HAP-1 (cell line): ENCODE measurements around the gene RIPOR3.
"Not testable (repeated sequence)": the region's sequence is repeated elsewhere in the genome, so short reads cannot be mapped to it uniquely, and the experiment has no call there.

ENCODE experiments used
- DNase-seq, 2 experiments: peaks; one replicate each; pipeline ENCODE4 v3.0.0-alpha.2; 2016 to 2020; ENCODE audit warnings: low spot score in 2 of 2
- H3K27me3 ChIP-seq: fragments of 250-450 bp; sonication (Bioruptor Pico); 2 replicates; pipeline ENCODE4 v1.5.1; 2020; ENCODE audit warnings: low read depth, mild to moderate bottlenecking, moderate library complexity
- H3K36me3 ChIP-seq: fragments of 250-450 bp; sonication (Bioruptor Pico); replicated peaks from 2 replicates; pipeline ENCODE4 v1.5.1; 2020; ENCODE audit warnings: mild to moderate bottlenecking
- H3K4me1 ChIP-seq: fragments of 250-450 bp; sonication (Bioruptor Pico); 2 replicates; pipeline ENCODE4 v1.5.1; 2020; ENCODE audit warnings: mild to moderate bottlenecking
- H3K4me3 ChIP-seq: fragments of 250-450 bp; sonication (Bioruptor Pico); 2 replicates; pipeline ENCODE4 v1.5.1; 2020; ENCODE audit warnings: mild to moderate bottlenecking, moderate library complexity
- H3K9me3 ChIP-seq: fragments of 250-450 bp; sonication (Bioruptor Pico); 2 replicates; pipeline ENCODE4 v1.5.1; 2020; ENCODE audit warnings: mild to moderate bottlenecking, moderate library complexity
- in situ Hi-C: fragments of 300-500 bp; cut with MboI; formaldehyde crosslinking; loops from 3 replicates; pipeline ENCODE4 v1.14.3; 2020; ENCODE audit warnings: low sequenced_read_pairs, inconsistent platforms, mixed read lengths

The RIPOR3 gene

DNA sequence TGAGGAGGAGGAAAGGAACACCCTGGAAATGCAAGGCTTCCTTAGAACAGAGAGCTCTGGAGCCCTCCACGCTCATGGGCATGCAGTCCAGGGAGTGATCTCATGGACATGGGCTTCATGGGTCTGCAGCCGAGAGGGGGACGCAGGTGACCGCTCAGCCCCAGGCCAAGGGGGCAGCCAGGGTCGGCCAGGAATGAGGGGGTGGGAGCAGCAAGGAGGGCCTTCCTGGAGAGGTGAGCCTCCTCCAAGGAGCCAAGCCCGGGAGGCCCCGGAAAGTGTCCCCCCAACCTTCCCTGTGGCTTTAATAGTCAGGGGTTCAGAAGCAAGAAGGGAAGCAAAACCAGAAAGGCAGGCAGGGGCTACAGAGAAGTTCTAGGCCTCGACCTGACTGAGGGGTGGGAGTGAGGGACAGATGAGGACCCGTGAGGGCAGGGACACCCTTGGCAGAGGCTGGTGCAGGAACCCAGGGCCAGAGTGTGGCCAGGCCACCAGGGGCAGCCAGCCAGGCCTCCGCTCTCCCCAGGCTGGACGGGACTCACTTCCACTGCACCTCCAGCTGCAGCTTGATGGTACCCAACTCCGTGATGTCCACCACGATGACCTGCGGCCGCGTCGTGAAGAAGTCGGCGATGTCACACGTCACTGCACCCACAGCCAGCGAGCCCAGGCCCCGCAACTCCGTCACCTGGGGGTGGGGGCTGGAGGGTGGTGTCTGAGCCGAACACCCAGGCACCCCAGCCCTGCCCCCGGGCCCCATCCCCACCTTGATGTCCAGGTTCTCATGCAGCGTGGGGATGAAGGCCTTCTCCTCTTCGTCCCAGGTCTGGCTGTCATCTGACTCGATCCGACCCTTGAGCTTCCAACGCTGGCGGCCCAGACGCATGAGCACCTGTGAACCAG, 83.2 kb downstream of the RIPOR3 start:
- in situ Hi-C loops: no loop called here

DNA sequence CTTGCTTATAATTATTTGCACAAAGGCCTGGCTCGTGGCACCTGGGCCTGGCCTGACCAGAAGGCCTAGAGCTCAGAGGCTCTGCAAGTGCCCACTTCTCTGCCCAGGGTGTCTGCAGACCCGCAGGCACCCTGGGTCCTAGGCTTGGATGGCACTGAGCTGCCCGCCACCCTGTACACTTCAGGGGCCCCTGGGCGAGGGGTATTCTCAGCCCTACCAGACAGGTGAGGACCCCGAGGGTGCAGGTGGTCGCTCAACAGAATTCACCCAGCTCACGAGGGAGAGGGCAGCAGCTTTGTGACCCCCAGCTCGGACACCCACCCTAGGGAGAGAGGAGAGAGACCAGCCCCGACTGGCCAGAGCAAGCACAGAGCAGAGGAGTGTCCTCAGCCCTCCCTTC, 83.9 kb downstream of the RIPOR3 start:
- Histone ChIP-seq H3K9me3 (no peaks in the 10 kb centered on the region), H3K4me1 (no peaks in the 10 kb centered on the region), H3K36me3 (no peaks in the 10 kb centered on the region), H3K4me3 (no peak overlapping the region), H3K27me3 (no peaks in the 10 kb centered on the region)
- in situ Hi-C loops: no loop called here
- no peak for DNase-seq

More for the DNA sequence above, 83.2 kb downstream of the RIPOR3 start:
- Histone ChIP-seq H3K36me3 (no peaks in the 10 kb centered on the region), H3K4me3 (no peak overlapping the region), H3K9me3 (no peaks in the 10 kb centered on the region), H3K27me3 (no peaks in the 10 kb centered on the region), H3K4me1 (no peaks in the 10 kb centered on the region)
- no peak for DNase-seq

DNA sequence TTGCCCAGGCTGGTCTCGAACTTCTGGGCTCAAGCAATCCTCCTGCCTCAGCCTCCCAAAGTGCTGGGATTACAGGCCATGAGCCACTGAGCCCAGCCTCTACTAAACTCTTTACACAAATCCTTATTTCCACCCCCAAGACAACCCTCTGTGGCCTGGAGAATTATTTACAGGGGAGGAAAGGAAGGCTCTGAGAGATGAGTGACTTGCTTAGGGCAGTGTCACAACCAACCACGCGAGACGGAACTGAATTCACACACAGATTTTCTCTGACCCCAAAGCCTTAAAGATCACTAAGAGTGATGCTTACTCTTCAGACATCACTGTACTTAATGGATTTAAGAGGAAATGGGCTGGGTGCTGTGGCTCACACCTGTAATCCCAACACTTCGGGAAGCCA, 86.2 kb downstream of the RIPOR3 start:
- in situ Hi-C loops: no loop called here
- H3K36me3 ChIP-seq: no peaks in the 10 kb centered on the region
- H3K27me3 ChIP-seq: no peaks in the 10 kb centered on the region
- DNase-seq: no peak
- no peaks in the 10 kb centered on the region for H3K9me3 ChIP-seq
- no peak overlapping the region for H3K4me3 ChIP-seq
- no peaks in the 10 kb centered on the region for H3K4me1 ChIP-seq

- Histone ChIP-seq H3K27me3 (no peaks in the 10 kb centered on the region), H3K4me3 (no peak overlapping the region), H3K36me3 (no peaks in the 10 kb centered on the region), H3K9me3 (no peaks in the 10 kb centered on the region), H3K4me1 (no peaks in the 10 kb centered on the region)
- in situ Hi-C loops: no loop called here
- DNase-seq: no peak
These were observed 86.9 kb downstream of the RIPOR3 start for GRCh38 chr20:50604451-50604850.

DNA sequence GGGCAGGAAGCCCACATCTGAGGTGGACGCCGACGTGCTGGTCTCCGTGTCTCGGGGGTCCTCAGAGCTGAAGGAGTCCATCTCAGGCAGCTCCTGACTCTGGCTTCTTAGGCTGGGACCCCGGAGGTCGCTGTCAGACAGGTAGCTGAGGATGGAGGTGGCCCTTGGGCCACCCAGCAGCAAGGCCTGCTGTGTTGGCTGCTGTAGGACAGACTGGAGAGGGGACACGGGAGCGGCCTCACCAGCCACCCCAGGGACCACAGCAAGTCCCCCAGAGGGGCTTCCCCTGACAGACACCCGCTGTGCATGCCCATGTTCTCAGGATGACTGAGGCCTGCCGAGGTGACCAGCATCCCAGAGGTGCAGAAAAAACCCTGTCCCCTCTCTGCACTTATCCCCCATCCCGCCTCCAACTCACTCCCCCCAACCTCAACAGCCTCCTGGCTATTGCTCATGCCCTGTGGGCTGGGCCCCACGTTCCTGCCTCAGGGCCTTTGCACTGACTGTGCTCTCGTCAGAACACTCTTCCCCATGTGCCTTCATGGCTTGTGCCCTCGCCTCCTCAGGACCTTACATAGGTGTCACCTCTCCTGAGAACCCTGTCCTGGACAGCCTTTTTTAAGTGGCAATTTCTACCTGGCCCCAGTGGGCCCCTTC, 88.8 kb downstream of the RIPOR3 start:
- Histone ChIP-seq H3K4me3 (no peak overlapping the region), H3K27me3 (no peaks in the 10 kb centered on the region), H3K36me3 (no peaks in the 10 kb centered on the region), H3K9me3 (no peaks in the 10 kb centered on the region), H3K4me1 (no peaks in the 10 kb centered on the region)
- in situ Hi-C loops: no loop called here
- no peak for DNase-seq

- no peak overlapping the region for H3K4me3 ChIP-seq
- no peaks in the 10 kb centered on the region for H3K27me3 ChIP-seq
- DNase-seq: no peak
- no peaks in the 10 kb centered on the region for H3K9me3 ChIP-seq
- no peaks in the 10 kb centered on the region for H3K4me1 ChIP-seq
- in situ Hi-C loops: no loop called here
- no peaks in the 10 kb centered on the region for H3K36me3 ChIP-seq
These were observed 89.6 kb downstream of the RIPOR3 start for GRCh38 chr20:50601511-50602431.

DNA sequence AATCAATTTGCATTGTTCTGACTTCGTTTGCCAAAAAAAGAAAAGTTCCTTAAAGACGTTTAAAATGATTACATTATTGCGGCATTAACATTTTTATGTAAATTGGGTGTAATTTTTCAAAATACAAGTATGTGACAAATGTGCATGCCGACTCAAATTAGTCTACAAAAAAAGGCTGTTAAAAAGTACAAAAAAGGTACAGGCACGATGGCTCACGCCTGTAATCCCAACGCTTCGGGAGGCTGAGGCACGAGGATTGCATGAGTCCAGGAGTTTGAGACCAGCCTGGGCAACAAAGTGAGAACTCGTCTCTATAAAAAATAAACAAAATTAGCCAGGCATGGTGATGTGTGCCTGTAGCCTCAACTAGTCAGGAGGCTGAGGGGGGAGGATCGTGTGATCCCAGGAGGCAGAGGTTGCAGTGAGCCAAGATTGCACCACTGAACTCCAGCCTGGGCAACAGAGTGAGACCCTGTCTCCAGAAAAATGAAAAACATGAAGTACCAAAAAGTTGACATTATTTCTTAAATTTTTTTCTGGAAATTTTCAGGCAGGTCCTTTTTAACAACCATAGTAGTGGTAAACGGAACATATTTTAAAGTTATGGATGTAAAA, 91.0 kb downstream of the RIPOR3 start:
- Histone ChIP-seq H3K36me3 (no peaks in the 10 kb centered on the region), H3K4me3 (no peak overlapping the region), H3K9me3 (no peaks in the 10 kb centered on the region), H3K27me3 (no peaks in the 10 kb centered on the region), H3K4me1 (no peaks in the 10 kb centered on the region)
- DNase-seq: no peak
- in situ Hi-C loops: no loop called here

GRCh38 chr20:50598768-50599167, 92.6 kb downstream of the RIPOR3 start:
- H3K27me3 ChIP-seq, H3K36me3 ChIP-seq, H3K9me3 ChIP-seq, in situ Hi-C loops, DNase-seq, H3K4me3 ChIP-seq, H3K4me1 ChIP-seq: not testable (repeated sequence)

DNA sequence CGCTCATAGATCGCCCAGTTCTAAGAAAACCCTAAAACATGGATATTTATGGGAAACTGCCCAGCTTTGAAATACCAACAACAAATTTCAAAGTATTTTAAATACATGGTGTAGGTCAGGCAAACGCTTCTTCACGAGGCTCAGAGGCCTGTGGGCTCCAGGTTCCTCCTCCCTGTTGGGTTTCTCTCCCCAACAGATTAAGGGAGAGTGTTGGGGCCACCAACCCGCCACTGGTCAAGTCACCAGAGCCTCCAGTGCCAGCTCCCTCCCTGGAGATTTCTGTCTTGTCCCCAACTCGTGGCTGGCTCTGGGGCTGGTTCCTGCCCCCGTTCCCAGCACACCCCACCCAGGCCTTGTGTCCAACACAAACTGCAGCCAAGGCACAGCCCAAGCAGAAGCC, 93.3 kb downstream of the RIPOR3 start:
- in situ Hi-C loops: no loop called here
- H3K27me3 ChIP-seq: no peaks in the 10 kb centered on the region
- no peak for DNase-seq
- H3K4me3 ChIP-seq: no peak overlapping the region
- no peaks in the 10 kb centered on the region for H3K9me3 ChIP-seq
- no peaks in the 10 kb centered on the region for H3K4me1 ChIP-seq
- no peaks in the 10 kb centered on the region for H3K36me3 ChIP-seq

- Histone ChIP-seq H3K4me1 (no peaks in the 10 kb centered on the region), H3K36me3 (no peaks in the 10 kb centered on the region), H3K27me3 (no peaks in the 10 kb centered on the region), H3K9me3 (no peaks in the 10 kb centered on the region), H3K4me3 (no peak overlapping the region)
- in situ Hi-C loops: no loop called here
- no peak for DNase-seq
These were observed 93.9 kb downstream of the RIPOR3 start for GRCh38 chr20:50597406-50597969.

GRCh38 chr20:50596694-50597021, 94.7 kb downstream of the RIPOR3 start:
- no peaks in the 10 kb centered on the region for H3K9me3 ChIP-seq

GRCh38 chr20:50595988-50596693, 95.2 kb downstream of the RIPOR3 start:
- H3K4me1 ChIP-seq: no peaks in the 10 kb centered on the region
- H3K36me3 ChIP-seq: no peaks in the 10 kb centered on the region
- no peak for DNase-seq
- no peaks in the 10 kb centered on the region for H3K9me3 ChIP-seq
- H3K4me3 ChIP-seq: no peak overlapping the region
- in situ Hi-C loops: no loop called here
- H3K27me3 ChIP-seq: no peaks in the 10 kb centered on the region

More at GRCh38 chr20:50596694-50597021, 94.7 kb downstream of the RIPOR3 start:
- Histone ChIP-seq H3K27me3 (no peaks in the 10 kb centered on the region), H3K4me3 (no peak overlapping the region), H3K36me3 (no peaks in the 10 kb centered on the region), H3K4me1 (no peaks in the 10 kb centered on the region)
- in situ Hi-C loops: no loop called here
- no peak for DNase-seq

DNA sequence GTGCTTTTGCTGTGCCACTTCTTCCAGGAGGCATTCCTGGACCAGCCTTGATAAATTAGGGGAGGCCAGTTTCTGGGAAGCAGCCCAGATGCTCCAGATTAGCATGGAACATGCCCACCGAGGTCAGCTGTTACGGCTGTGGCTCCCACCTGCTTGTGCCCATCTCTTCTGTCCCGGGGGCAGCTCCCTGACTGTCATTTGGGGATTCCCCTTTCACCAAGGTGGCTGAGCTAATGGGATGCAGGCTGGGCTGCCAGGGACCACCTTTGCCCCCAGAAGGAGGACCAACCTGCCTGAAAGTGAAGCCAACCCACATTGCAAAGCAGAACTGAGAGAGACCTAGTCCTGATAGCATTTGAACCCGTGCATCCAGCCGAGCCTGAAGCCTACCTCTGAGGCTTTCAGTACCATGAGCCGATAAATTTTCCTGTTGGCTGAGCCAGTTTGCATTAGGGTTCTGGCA, 95.9 kb downstream of the RIPOR3 start:
- Histone ChIP-seq H3K4me3 (no peak overlapping the region), H3K4me1 (no peaks in the 10 kb centered on the region), H3K9me3 (no peaks in the 10 kb centered on the region), H3K36me3 (no peaks in the 10 kb centered on the region), H3K27me3 (no peaks in the 10 kb centered on the region)
- DNase-seq: no peak
- in situ Hi-C loops: no loop called here
